DMS153 (cell line): ENCODE results near the gene MAG.

Source experiments
- DNase-seq: peaks from one replicate; lab custom pipeline; 2025; lab: John Stamatoyannopoulos, UW

Gene MAG, protein sequence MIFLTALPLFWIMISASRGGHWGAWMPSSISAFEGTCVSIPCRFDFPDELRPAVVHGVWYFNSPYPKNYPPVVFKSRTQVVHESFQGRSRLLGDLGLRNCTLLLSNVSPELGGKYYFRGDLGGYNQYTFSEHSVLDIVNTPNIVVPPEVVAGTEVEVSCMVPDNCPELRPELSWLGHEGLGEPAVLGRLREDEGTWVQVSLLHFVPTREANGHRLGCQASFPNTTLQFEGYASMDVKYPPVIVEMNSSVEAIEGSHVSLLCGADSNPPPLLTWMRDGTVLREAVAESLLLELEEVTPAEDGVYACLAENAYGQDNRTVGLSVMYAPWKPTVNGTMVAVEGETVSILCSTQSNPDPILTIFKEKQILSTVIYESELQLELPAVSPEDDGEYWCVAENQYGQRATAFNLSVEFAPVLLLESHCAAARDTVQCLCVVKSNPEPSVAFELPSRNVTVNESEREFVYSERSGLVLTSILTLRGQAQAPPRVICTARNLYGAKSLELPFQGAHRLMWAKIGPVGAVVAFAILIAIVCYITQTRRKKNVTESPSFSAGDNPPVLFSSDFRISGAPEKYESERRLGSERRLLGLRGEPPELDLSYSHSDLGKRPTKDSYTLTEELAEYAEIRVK

DNA sequence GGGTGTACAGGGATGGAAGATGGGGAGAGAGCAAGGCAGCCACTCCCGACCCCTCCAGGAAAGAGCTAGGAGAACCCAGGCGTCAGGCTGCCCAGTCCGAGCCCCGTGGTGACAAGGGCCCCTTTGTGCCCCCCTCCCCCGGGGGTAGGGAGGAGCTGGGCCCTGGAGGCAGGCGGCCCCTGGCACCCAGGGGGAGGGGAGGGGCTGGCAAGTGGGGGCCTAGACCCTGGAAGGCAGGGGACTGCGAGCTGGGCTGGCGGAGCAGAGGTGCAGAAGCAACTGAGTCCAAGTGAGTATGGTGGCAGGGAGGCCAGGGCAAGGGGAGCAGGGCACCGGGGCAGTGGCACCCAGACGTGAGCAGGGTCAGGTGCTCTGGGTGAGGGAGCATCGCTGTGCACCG is at the start of gene MAG:
TSS of gene MAG (plus strand) at position 246 of the 400 bp plus-strand sequence. CDS start 3,248 bp downstream, outside the sequence.
- DNase-seq: no peak

DNA sequence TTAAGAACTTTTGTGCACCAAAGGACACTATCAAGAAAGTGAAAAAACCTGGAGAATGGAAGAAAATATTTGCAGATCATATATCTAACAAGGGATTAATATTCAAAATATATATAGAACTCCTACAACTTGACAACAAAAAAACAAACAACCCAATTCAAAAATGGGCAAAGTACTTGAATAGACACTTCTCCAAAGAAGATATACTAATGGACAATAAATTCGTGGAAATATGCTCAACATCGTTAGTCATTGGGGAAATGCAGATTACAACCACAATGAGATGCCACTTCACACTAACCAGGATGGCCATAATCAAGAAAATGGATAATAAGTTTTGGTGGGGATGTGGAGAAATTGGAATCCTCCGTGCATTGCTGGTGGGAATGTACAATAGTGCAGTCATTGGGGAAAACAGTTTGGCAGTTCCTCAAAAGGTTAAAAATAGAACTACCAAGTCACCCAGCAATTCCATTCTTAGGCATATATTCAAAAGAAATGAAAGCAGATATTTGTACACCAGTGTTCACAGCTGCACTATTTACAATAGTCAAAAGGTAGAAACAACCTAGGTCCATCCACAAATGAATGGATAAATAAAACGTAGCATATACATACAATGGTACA is 45.4 kb upstream of the MAG start:
- DNase-seq: no peak

DNA sequence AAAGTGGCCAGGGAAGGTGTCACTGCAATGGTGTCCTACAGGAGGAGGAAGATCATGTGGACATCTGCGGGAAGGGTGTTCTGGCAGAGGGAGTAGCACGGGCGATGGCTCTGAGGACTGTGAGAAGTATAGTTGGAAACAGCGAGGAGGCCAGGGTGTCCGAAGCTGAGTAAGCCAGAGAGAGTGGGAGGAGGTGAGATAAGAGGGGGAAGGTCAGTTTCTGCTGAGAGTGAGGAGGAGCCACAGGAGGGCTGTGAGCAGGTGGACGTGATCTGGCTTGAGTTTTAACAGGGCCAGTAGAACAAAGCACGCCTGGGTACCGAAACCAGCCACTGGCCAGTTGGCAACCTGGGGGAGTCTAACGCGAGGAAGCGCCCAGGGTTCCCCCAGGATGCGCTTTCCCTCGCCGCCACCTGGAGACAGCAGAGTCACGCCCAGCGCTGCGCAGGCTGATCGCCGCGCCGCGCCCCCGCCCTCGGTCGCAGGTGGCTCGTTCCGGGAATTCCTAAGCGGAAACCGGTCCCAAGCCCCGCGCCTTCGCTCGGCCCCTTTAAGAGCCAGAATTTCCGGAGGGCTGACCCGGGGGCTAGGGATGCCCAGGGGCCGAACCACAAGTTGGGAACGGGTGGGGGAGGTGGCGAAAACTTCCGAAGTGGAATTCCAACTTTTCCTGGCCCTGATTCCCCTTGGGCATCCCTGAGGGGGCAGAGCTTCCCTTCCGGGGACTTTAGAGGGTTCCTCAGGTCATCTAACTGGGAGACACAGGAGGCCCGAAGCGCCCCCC is 44.2 kb upstream of the MAG start:
- peak; percentile 93 for DNase-seq

DNA sequence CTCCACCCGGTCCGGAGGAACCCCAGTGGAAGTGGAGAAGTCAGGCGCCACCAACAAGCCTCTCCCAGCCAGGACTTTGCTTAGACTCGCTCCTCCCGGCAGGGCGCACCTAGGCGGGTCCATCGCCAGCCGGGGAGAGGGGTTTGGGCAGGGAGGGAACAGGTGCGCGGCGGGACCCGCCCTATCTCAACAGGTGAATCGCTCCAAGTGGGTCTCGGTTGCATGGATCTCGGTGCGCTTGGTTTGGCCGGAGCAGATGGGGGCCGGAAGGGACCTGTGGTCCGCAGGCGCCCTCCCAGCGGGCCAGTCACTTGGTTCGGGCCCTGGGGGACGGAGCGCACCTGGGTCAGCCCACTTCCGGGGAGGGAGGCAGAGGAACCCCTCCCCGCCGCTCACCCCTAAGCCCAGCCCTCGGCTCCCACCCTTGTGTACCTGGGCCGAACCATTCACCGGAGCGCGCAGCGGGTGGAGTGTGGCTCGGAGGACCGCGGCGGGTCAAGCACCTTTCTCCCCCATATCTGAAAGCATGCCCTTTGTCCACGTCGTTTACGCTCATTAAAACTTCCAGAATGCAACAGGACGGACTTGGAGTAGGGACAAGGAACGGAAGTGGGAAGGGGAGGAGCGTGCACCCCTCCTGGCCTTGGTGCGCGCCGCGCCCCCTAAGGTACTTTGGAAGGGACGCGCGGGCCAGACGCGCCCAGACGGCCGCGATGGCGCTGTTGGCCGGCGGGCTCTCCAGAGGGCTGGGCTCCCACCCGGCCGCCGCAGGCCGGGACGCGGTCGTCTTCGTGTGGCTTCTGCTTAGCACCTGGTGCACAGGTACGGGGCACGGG is 43.4 kb upstream of the MAG start, which contains the start of gene LSR:
TSS of gene LSR (plus strand) at position 693 of the 836 bp plus-strand sequence. CDS start at position 714, 21 bp downstream.
- peak; percentile 89 for DNase-seq

DNA sequence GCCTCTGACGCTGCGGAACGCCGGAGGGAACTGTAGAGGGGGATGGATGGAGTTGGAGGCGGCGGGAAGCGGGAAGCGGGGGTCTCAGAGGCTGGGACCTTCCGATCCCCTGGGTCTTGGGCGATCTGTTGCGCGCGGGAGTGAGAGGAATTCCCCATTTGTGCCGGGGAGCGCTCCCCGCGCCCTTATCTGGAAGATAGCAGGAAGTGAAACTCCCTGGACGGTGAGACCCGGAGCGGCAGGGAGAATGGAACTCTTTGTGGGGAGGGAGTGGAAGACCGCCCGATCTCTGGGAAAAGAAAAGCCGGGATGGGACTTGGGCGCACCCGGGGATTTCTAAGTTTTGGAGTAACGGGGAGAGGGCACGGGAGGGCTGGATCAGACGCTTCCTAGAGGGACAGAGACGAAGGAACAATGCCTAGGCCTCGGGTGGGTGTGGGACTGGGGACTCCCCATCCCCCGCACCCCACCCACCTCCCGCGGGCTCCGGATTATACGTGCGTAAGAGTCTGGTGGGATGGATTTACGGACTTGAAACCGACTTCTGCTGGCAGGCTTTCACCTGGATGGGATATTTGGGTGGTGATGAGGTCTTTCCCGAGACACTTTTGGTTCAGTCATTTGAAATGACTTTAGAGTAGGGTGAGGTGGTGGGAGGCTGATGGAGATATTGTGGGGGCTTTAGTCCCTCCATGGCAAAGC is 42.7 kb upstream of the MAG start:
- DNase-seq: no peak

DNA sequence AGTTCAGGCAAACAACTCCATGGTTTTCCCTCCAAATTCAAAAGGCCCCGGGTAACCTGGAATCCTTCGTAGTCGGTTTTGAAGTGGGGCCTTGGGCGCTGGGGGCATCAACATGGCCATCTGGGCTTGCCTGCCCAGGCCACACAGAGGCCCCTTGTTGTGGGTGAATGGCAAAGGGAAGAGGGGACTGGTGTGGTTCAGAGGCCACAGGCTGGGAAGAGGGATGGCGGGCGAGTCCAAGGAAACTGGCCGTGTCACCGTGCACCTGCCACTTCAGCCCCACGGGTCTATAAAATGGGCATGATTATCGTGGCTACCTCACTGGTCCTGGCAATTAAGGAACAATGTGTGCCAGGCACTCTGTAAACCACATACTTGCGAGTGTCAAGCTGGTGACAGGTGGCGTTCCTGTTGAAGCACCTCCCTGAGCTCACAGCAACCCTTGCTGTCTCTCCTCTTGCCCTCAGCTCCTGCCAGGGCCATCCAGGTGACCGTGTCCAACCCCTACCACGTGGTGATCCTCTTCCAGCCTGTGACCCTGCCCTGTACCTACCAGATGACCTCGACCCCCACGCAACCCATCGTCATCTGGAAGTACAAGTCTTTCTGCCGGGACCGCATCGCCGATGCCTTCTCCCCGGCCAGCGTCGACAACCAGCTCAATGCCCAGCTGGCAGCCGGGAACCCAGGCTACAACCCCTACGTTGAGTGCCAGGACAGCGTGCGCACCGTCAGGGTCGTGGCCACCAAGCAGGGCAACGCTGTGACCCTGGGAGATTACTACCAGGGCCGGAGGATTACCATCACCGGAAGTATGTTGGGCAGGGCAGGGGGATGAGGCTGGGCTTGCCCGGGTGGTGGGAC is 41.9 kb upstream of the MAG start:
- DNase-seq: no peak

DNA sequence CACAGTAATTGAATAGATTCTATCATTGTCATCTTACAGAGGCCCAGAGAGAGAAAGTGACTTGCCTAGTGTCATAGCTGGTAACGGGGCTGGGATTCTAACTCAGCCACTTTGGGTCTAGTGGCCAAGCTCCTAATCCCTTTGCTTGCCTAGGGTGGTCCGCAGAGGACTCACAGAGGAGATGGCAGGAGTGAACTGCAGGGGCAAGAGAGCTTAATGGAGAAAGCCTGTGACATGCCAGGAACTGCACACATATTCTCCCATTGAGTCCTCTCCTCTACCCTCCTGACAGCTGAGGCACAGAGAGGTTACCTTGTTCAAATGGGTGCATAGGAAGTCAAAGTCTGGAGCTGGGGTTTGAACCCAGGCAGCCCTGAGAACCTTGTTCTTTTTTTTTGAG is 40.5 kb upstream of the MAG start:
- no peak for DNase-seq

DNA sequence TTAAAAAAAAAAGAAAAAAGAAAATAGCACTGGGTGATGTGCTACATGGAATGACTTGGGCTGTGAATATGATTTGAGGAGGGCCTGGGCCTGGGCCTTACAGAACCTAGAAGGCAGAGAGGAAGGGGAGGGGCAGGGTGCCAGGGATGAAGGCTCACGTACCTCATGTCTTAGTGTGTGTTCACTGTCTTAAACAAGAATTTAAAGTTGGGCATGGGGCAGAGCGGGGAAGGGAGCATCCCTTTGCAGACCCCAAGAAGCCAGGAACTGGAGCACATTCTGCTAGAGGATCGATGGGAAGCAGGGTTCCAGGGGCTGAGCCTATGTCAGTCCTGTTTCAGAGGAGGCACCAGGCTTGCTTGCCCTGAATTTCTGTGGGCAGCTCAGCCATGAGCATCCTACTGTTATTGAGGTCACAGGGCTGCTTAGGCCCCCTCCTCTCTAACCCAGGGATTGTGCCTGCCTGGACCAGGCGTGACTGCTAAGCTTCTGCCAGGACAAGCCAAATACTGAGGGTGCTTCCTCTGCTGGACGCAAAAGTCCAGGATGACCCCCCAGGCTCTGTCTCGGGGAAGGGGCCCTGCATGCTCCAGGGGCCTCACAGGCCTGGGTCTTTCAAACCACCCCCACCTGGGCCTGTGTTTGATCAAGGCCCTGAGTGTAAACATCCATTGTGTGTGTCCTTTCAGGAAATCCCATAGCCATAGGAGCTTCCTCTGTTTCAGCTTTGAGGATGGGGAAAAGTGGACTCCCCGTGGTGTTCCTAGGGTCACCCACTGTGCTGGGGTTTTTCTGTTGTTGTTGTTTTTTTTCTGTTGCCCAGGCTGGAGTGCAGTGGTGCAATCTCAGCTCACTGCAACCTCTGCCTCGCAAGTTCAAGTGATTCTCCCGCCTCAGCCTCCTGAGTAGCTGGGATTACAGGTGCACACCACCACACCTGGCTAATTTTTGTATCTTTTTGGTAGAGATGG is 38.4 kb upstream of the MAG start:
- DNase-seq: no peak

DNA sequence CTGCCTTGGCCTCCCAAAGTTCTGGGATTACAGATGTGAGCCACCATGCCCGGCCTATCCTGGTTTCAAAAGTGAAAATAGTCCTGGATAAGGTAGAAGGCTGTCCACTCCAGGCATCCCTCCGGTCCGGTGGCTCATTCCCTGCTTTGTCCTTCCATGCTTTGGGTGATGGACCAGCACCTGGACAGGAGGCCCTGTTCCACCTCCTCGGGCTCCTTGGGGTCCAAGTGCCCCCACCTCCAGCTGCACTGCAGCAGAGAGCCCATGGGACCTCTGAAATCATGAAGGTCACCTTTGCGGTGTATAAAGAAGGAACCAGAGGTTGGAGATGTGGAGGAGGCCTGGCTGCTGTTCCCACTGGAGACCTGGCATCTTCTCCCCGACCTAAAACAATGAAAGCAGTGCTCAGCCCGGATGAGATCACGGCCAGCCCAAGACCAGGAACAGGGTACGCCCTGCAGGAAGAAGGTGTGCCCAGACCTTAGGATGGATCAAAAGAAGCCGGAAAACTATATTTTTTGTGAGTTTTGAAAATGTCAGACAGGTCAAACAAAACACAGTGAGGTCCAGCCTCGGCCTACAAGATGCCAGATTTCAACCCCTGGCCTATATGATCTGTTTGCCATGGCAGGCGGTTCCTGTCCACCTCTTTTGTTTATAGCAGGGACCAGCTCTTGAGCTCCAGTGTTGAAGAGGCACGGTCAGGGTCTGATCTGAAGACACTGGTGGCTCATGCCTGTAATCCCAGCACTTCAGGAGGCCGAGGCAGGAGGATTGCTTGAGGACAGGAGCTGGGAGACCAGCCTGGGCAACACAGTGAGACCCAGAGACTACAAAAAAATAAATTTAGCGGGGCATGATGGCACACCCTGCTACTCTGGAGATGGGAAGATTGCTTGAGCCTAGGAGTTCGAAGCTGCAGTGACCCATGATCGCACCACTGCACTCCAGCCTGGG is 37.3 kb upstream of the MAG start:
- DNase-seq: no peak

DNA sequence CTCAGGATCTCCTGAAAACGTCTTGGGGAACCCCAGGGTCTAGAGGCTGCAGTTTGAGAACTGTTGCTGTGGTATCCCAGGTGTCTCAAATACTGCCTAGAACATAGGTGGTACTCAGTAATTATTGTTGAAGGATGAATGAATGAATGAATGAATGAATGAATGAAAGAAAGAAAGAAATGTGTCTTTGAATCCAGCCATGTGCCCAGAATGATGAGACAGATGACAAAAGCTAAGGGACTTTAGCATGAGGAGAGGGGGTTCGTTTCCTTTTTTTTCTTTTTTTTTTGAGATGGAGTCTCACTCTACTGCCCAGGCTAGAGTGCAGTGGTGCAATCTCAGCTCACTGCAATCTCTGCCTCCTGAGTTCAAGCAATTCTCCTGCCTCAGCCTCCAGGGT is 35.4 kb upstream of the MAG start:
- no peak for DNase-seq

DNA sequence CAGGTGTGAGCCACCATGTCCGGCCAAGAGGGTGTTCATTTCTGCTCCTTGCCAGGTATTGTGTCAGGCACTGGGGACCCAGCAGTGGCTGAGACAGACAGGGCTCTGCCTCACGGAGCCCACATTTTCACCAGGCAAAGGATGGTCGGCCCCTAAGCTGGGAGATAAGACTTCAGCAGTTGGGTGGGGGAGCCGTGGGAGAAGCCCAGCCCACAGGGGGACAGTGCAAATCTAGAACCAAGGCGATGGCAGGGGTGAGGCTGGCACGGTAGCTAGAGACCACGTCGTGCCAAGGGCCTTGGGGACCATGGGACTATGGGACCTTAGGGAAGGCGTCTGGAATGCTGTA is 34.9 kb upstream of the MAG start:
- DNase-seq: no peak

DNA sequence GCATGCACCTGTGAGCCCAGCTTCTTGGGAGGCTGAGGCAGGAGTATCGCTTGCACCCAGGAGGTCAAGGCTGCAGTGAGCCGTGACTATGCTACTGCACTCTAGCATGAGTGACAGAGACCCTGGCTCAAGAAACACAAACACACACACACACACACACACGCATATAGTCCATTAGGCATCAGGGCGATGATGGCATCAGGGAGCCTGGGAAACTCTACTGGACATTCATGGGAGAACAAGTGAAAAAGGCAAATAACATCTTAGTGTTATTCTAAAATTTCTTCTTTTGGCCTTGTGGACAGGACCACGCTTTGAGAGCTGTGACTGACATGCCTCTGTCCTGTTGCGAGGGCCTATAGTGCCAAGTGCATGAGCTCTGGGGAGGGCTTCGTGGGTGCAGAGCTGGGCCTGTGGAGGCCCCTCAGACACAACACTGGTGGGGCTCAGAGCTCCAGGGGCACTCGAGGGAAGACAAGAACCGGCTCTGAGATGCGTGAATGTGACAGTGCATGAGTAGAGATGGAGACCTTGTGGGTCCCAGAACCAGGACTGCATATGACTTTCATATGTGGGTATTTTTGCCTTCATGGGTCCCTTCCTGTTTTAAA is 31.2 kb upstream of the MAG start:
- no peak for DNase-seq

DNA sequence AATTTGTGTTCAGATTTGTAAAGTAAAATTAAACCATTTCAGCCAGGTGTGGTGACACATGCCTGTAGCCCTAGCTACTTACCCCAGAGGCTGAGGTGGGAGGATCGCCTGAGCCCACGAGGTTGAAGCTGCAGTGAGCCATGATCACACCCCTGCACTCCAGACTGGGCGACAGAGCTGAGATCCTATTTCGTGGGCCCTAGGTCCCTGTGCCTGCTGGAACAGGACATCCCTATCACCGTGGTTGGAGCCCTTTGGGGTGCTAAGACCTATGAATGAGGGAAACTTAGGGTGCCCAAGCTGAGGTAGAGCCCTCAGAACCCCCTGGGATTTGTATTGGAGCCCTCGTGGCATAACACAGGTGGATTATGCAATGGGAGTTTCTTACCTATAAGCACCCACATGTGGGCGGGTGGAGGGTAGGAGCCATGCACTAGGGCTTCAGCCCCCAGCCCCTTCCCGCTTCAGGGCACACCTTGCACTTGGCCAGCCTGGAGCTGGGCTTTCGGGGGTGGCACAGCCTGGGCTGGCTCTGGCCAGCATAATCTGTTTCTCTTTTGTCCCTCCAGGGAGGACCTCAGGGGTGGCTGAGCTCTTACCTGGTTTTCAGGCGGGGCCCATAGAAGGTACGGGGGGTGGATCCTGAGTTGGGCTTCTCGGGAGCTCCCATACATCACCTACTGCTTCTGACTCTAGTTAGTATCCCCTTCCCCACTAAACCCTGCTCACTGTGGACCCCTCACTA is 30.4 kb upstream of the MAG start:
- no peak for DNase-seq

DNA sequence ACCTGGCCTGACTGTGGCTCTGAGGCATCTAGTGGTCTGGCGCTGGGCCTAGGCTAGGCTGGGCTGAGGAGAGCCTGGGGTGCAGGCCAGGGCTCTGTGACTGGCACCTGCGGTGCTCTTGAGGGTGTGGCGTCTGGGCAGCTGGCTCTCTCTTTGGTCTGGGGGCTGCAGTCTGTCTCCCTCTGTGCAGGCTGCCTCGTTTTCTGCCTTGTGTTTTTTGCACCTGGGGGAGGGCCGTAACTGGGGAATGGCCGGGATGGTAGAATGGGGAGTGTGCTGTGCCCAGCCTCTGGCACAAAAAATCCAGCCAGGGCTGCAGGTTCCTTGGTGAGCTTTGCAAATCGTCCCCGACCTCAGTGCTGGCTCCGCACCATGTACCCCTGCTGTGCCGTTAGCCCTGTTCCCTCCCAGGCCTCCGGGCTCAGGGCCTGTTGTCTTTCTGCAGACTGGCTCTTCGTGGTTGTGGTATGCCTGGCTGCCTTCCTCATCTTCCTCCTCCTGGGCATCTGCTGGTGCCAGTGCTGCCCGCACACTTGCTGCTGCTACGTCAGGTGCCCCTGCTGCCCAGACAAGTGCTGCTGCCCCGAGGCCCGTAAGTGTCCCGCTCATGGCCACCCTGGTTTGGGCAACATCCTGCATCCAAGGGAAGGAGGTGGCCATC is 29.7 kb upstream of the MAG start:
- no peak for DNase-seq

DNA sequence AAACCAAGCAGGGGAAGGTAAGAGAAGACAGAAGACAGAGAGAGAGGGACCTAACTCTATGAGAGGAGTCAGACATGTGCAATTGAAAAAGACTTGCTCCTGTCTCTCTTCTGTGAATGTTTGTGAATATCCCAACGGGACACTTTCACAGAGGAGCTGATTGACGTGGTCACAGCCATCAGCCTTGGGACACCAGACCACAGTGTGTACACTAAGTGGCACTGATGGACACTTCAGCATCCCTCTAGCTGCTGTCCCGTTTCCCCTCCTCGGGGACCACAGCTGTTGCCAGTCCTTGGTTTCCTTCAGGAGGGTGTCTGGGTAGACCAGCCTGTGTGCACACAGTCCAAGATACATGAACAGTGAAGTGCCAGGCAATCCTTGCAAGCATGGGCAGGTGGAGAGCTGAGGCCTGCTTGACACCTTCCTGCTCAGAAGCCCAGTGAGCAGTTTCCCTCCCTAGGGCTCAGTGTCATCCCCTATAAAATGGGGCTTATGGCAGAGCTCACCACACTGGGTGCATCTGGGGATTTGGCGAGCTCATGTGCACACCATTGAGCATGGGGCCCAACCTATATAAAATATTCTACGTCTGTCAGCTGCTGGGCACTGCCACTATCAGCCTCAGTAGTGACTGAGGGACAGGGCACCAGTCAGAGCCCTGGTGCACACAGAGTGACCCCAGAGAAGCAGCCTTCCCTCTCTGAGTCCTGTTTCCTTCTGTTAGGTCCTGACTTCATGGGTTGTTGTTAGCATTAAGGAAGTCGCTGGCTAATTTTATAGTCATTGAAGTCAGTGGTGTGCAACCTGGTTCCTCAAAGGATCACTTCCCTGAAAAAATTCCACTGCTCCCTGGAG is 27.5 kb upstream of the MAG start:
- DNase-seq: no peak
